NCI-H2196 treated with DMSO at 0.1 percent for 48 hours (cell line): Measurements from ENCODE around the gene DOCK4.

Source experiments
- DNase-seq: peaks from one replicate; lab custom pipeline; 2025; ENCODE audit not compliant: unreplicated experiment; lab: John Stamatoyannopoulos, UW

Gene DOCK4

DNA sequence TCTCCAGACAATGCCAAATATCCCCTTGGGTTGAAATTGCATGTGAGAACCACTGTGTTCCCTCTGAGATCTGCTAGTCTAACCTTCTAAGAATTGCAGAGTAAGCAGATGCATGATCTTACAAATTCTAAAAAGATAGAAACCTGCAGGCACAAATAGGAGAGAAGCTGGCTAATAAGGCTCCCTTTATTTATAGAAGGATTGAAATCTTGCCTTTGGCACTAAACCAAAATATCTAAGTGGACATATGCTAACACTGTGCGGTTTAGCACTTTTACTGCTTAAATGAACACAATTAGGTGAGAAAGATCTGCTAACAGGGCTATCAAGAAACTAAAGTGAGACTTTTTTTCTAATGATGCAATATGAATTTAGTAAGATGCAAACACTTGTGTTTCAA, 225.5 kb downstream of the DOCK4 start:
- DNase-seq, result no peak

DNA sequence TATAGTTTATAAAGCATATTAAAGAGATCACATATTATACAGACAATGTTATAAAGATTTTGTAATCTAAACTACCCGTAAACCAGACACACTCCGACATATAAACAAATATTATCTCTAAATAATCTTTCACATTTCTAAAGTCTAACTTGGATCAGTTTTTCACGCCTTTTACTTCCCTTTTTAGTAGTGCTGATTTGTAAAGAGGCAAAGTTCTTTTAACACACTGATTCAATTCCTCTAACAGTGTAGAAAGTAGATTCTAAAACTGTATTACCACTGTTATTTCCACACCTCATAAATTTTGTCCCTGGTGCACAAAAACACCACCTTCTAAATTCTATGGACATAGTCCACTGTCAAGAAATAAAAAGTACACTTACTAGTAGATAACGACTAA, 230.9 kb downstream of the DOCK4 start:
- no peak for DNase-seq

DNA sequence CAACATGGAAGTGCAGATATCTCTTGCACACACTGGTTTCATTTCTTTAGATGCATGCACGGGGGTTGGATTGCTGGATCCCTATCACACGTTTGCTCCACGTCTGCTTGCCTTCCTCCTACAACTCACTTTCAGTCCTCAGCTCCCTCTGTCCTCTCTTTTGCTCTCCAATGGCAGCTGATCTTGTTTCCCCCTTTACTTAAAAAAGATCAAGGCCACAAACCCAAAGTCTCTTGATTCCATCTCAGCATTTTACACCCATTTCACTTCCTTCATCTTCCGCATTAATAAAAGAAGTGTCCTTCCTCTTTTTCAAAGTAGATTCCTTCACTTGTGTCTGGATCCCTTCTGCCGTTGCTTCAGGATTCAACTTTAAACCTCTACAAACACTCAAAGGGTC, 245.2 kb downstream of the DOCK4 start:
- no peak for DNase-seq

DNA sequence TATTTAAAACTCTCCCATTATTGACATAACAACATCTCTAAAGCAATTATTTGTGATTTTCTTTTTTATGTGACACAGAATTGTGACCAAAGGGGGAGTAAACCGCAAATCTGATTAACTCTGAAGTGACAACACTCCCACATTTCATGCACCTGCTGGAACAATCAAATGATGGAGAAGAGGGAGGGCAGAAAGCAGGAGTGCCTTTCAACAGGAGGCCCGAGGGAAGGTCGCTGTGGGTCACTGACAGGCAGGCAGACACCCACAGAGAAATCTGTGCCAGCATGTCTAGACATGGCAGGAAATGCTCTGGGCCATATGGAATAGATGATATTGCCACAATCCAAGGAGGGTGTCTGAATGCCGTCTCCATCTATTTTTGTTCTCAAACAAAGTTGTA, 247.3 kb downstream of the DOCK4 start:
- no peak for DNase-seq

DNA sequence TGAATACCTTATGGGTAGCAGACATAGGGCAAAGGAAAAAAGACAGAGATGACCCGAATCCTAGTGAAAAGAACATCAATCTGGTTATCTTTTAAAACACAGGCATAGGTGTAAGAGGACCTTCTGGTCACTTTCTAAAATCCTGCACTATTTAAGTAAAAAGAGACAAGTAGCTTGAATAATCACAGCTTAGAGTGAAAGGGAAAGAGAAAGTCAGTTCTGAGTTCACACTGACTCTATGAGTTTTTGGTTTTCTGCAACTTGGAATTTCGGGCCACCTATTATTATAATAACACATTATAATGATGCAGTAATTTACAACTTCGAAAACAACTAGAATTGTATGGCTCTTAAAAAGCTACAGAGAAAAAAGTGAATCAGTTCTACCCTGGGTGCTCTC, 247.8 kb downstream of the DOCK4 start:
- DNase-seq, result no peak

DNA sequence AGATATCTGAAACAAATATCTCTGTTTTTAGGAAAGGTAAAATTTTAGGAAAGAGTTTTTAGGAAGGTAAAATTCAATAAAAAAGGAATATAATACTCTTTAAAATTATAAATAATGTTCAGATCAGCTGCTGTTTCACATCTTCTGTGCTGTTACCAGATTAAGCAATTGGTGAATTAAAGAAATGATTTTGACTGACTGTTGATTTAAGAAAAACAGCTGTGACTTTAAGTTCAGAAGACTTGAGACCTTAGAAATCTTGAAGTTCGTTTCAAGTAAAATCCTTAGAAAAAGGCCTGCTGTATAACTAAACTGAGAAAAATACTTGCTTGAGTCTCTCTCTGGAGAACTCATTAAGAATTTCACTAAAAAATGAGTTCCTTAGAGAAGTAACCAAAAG, 250.6 kb downstream of the DOCK4 start:
- DNase-seq, result no peak

DNA sequence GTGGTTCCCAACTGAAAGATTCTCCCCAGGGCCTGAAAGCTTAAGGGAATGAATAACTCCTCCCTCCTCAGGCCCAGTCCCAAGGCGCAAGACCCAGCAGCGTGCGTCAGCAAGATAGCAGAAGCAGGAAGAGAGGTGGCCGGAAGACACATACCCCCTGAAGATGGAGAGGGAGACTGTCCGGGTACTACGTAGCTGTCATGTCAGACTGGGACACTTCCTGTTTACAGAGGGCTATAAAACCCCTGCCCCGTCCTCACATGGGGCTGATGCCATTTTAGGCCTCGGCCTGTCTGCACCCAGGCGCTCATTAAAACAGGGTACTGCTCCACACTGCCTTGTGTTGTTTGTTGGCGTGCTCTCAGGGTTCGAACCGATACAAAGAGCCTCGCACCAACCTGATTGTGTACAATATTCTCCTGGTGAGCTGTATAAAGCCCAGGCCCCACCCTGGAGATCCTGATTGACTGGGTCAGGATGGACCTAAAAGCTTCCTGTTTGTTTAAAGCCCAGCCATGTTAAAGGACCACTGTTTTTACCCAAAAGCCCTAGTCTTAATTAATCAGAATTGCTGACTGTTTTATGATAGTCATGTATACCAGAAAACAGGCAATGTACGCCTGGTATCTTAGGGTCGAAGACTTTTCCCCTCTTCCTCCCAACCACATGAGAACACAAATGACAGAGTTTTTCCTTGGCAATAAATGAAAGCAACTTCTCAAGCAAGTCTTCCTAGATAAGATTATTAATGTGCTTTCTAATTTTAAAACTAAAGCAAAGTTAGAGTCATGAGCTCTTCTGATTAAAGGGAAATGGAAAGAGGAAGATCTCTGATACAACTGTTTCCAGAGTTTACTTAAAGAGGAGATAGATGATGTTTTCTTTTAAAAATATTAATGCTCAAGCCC, 251.5 kb downstream of the DOCK4 start:
- no peak for DNase-seq

DNA sequence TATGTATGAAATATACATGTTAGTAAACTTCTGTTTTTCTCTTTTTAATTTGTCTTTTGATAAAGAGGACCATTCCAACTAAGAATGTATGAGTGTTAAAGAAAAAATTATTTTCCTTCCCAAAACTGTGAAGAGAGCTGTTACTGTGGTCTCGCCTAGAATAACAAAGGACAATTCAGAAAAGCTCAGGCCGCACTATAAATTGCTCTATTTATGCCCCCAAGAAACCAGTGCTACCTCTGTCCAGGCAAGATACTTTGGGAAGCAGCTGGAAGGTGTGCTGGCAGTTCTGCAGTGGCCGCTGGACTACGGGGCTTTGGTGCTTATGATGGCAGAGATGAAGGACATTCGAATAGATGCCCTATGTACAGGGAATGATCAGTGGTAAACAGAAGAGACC, 252.1 kb downstream of the DOCK4 start:
- DNase-seq, result no peak

DNA sequence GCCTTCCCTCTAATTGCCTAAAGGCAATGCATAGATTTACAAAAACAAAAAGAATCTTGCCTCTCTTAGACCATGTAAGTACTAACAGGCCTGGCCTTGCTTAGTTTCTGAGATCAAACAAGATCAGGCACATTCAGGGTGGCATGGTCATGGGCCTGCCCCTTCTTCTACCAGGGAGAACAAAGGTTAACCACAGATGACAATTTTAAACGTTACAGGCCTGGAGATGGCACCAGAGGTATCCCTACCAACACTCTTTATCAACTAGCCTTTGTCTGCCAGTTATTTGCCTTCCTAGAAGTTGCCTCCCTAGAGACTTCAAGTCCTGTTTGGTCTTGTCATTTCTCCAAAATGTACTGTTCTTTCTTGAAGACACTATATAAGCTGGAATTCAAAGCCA, 252.6 kb downstream of the DOCK4 start:
- peak; percentile 4 for DNase-seq

DNA sequence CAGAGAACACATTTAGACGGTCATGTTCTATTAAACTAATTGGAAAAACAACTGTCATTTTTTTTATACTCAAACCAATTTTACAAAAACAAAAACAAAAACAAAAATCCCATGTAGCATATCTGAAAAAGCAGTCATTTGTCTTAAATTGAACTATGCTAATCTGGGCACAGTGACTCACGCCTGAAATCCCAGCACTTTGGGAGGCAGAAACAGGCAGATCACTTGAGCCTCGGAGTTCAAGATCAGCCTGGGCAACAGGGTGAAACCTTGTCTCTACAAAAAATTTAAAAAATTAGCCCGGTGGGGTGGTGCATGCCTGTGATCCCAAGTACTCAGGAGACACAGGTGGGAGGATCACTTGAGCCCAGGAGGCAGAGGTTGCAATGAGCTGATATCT, 253.4 kb downstream of the DOCK4 start:
- no peak for DNase-seq

DNA sequence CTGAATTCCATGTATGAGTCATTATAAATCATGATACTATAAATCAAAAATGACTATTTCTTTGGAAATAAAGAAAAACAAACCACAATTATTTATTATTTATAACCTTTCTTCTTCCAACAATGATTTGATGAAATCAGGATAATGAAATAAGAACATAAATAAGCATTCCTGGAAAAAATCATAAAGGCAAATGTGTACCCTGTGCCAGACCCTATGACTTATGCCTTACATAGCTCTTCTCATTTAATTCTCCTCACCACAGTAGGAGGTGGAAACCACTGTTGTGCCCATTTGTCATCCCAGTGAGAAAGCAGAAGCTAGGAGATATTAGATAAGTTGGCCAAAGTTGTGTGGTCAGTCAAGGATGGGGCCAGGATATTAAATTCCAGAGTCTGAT, 255.1 kb downstream of the DOCK4 start:
- no peak for DNase-seq

DNA sequence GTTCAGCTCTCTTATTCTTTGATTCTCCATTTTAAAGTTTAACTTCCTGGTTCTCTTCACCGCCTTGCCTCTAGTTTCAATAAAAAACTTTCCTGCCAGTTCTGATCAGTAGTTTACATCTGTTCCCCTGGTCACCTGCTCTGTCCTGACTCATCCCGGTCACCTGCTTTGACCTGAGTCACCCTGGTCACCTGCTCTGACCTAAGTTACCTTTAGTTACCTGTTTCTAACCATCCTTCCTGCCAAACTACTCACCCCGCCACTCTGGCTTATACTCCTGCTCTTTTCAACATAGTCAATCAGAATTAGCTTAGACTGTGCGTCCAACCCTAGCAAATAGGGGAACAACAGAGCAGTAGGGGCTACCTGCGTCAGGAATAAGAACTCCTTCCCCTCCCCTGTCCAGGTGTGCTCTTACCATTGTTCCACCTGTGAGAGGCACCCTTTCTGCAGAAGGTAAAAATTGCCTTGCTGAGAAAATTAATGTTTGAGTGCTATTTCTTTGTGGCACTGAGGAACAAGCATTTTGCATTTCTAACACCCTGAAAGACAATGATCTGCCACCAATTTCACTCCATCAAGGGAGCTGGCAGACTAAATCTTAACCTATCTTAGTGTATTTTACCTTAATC, 263.6 kb downstream of the DOCK4 start:
- no peak for DNase-seq

DNA sequence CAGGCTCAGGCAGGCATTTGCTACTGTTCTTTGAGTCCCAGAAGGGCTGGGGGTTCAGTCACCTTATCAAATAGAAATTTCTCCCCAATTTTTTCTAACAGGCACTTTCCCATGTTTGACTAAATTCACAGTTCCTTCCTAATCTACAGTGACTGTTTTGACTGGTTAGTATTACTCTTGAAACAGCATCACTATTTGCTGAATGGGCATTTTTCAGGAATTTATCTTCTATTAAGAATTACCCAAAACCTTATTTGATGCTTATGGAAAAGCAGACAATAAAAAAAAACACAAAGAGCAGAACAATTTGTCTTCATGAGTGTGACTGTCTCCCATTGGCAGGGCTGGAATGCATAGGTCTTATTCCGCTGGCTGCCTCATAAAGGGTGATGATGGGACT, 269.0 kb downstream of the DOCK4 start:
- no peak for DNase-seq

DNA sequence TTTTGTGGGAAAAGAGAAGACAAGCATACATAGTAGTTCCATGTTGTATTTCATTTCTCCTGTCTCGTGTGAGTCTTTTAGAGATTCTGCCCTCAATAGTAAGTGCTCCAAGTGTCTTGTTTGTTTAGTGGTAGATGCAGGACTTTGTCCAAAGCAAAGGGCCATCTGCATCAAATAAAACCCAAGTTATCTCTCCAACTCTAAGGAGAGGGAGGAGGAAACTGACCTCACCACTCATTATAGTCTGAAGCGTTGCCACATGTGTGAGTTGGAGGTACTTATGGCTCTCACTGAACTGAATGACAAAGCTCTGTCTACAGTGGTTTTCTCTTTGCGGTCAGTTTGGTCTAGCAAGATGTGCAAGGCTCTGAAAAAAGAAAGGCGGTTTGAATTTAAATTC, 272.6 kb downstream of the DOCK4 start:
- DNase-seq, result no peak

DNA sequence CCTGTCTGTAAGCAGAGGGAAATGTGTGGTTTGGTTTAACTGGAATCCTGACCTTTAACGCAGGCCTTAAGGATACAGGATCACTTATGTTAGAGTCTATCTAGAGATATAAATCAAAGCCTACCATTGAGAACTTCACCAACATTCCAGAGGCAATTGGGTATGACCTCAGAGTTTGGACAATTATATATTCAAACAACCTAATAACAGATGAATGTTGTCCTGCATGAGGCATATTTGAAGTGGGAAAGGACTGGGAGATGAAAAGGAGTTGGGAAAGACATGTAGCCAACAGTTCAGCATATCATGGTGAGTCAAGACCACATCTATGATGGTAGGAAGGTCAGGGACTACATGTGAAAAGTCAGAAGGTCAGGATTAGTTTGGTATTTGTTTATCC, 274.2 kb downstream of the DOCK4 start:
- DNase-seq, result no peak

DNA sequence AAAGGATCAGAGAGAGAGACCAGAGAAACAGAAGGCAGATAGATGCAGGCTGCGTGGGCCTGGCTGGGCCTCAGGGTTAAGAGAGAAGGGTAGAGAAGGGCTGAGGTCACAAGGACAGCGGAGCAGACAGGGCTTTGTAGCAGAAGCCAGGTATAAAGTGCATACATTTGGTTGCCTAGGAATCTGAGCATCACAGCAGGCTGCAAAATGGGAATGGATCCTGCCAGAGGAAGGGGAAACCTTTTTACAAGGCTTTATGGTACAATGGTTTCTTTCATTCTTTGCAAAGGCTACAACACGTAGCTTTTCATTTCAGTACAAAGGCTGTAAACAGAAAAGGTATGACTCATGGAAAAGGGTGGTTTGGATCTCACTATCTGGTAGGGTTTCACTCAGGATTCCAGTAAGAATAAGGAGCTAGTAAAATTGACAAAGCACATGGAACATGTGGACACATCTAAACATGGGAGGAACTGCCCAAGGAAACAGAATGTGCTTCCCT, 275.1 kb downstream of the DOCK4 start:
- peak; percentile 12 for DNase-seq

DNA sequence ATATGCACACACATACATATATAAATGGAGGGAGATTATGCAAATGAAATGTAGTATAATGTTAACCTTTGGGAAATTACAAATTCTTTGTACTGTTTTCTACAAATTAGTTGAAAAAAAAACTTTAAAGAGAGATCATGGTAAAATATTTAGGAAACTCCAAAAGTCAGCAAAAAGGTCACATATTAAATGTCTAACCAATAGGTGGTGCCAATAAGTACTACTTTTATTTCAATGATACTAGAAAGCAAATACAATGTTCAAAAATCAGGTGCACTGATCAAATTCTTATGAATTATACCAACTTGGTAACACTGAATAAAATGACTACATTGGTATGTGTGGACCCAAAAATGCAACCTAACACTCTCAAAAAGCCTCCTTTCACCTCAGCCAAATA, 276.9 kb downstream of the DOCK4 start:
- no peak for DNase-seq

DNA sequence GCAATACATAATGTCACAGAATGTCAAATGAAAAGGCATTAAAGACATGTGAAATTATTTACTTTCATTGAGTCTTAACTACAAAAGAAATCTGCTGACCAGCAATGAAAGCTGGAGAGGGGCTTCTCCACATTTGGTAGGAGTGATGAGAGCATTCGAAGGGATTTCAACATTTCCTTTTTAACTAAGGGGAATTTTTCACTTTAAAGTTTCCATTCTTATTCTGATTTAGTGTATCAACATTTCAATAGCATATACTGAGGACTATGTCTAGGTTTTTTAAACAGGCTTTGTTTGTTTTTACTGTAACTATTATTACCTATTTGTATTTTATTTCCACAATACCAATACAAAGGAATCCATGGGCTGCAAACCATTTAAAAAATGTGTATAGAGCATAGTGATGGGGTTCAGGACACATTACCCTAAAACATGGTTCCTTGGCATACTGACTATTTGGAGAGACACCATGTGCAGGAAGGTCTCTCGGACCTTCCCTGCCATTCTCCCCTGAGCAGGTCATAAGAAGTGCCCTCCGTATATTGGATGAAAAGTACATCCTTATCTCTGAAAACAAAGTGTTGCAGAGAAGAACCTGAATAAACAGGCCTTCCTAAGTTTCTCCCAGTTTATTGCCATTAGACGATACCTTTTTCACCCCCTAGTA, 278.7 kb downstream of the DOCK4 start:
- DNase-seq, result no peak

DNA sequence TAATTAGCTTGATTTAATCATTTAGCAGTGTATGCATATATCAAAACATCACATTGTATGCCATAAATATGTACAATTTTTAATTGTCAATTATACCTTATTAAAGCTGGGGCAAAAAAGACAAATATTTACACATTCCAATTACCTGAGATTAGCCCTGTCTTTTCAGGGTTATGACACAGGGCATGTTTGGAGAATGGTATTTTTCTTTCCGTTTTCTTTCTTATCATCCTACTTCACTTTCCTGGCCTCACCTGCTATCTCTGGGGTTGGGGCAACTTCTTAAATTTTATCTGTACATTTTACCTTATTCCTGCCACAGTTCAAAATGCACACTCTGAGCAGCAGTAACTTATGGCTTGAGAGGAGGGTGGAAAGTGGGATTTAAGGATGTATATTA, 285.9 kb downstream of the DOCK4 start:
- no peak for DNase-seq

DNA sequence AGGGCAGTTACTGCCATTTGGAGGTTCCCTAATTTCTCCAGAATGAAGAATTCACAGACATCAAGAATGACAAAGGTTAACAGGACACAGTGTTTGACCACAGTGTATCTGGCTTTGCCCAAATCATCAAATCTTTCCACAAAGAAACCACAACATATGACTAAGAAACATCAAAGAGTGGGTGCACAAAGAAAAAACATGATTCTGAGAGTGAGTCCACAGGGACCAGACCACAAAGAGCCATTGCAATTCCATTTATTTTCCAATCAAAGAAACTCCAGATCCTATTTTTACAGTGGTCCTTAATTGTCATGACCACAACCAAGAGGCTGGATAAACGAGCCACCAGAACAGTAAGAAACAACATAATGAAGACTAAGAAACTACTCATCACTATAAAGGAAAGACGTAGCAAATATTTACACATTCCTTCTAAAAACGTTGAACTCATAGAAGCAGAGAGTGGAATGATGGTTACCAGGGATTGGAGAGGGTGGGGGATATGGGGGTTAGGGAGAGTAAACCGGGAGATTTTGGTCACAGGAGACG, 286.5 kb downstream of the DOCK4 start:
- no peak for DNase-seq

DNA sequence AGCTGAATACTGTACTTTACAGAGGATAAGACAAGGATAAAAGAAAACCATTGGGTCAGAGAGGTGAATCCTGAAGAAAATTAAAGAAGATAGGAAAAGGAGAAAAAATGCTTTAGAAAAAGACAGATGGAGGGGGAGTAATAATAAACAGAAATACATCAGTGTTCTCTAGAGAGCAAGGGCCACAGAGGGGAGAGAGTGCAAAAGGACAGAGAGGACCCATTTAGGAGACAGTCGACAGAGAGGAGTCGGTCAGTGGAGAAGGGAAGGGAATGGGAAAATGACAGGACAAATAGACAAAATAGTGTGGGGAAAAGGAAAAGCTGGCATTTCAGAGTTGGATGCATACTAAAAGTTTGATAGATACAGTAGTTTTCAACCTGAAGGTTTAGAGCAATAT, 287.0 kb downstream of the DOCK4 start:
- no peak for DNase-seq

DNA sequence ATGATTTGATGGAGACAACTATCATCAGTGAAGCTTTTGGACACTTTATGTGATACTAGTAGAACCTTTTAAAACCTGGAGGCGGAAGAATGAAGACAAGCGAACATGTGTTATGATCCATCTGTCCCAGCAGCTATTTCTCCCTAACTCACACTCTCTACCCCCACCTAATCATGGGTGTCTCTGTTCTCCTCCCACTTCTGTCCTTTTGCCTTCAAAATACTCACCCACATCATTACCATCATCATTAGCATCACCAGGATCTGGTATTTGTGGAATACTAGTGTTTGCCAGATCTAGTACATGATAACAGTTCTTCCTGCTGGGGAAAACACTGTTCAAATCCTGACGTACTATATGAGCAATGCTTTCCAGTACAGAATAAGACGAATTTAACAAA, 287.7 kb downstream of the DOCK4 start:
- no peak for DNase-seq
